ENCODE measurements around the gene GRIA2.
"Not testable (repeated sequence)": the region's sequence is repeated elsewhere in the genome, so short reads cannot be mapped to it uniquely, and the experiment has no call there.

Gene GRIA2

GRCh38 chr4:157220371-157220881, at the start of gene GRIA2:
Gene GRIA2 (plus strand): TSS chr4:157220728. CDS start chr4:157221043, 315 bp downstream.
- peak; percentile 3 for DNase-seq

- DNase-seq = no peak
Observed at GRCh38 chr4:157172011-157172410, 48.5 kb upstream of the GRIA2 start.

GRCh38 chr4:157180268-157180667, 40.3 kb upstream of the GRIA2 start:
- DNase-seq = not testable (repeated sequence)

GRCh38 chr4:157184300-157184699, 36.2 kb upstream of the GRIA2 start:
- DNase-seq = no peak

GRCh38 chr4:157185363-157185762, 35.2 kb upstream of the GRIA2 start:
- DNase-seq = no peak

DNA sequence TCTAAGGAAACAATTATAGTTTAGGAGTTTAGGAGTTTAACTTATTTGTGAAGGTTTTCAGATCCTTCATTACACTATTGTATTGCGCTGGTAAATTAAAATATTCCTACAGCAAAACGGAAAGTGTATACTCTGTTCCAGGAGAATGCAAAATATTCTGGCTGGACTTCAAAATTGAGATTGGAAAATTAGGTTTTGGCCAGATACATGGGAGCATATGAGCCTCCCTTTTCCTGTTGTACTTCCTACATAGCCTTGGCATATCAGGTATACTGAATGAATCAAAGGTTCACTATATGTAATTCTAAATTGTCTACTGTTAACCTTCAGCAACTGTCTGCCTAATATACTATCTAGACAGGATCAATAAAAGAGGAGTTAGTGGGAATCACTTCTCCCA, 25.2 kb upstream of the GRIA2 start:
- DNase-seq = no peak

GRCh38 chr4:157196046-157196445, 24.5 kb upstream of the GRIA2 start:
- DNase-seq = no peak

DNA sequence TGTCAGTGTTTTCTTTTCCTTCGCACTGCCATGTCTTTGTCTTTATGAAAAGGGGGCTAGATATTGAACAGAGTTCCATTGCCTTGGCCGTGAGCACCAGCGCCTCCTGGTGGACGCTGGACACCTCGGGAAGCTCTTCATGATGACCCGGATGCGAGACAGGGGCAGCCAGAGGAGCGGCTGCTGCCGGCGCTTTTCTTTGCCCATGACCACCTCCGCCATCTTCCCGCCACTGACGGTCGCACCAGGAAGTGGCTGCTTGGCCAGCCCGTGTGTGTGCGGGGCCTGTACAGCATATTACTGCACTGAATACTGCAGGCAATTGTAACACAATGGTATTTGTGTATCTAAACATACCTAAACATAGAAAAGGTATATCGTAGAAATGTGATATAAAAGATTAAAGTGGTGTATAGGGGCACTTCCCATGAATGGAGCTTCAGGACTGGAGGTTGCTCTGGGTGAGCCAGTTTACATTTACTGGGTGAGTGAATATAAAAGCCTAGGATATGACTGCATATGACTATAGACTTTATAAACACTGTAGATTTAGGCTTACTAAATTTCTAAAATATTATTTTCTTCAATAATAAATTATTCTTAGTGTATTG, 15.8 kb upstream of the GRIA2 start:
- no peak for DNase-seq

DNA sequence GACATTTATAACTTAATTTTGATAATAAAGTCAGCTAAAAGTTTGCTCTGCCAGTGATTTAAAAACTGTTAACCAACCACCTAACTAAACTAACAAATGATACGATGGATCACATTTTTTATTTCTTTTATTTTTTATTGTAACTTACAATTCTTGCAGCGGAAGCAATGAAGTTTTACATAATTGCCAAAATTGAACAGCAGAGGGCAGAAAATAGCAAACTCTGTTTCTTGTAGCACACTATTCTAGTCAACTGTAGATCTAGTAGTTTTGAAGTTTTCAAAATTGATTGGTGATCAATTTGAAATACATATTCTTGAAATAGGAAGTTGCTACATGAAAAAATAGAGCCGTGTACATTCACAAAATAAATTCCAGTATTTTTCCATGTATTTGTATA, 2.8 kb upstream of the GRIA2 start:
- DNase-seq = no peak

DNA sequence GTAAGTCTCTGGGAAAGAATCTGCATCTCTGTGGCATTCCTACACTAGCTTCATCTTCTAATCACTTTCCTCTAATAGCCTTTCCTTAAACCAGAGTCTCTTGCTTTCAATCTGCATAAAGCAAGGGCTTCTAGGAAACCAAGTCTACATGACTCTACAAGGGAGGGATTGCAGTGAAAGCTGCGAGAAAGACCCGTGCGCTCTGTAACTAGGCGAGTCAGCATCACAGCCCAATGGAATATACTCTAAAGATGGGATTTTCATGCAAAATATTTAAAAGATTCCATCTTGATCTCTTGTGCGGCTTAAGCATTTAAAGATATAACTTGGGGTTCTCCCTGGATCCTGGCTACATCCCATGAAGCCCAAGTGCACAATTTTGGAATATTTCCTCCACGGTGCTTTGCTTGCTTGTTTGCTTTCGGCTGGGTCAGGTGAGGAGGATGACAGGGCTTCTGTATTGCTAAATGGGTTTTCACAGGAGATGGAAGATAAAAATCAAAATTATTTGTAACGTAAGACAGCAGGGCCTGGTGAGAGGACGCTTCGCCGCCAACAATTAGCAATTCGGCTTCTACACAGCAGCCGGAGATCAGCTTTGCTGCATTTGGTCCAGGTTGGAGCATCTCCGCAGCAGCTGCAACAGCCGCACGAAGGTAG, 687 bp upstream of the GRIA2 start:
- DNase-seq = no peak

GRCh38 chr4:157221426-157221894, 932 bp downstream of the GRIA2 start:
- DNase-seq = no peak

GRCh38 chr4:157221895-157222770, 1.6 kb downstream of the GRIA2 start:
- no peak for DNase-seq

DNA sequence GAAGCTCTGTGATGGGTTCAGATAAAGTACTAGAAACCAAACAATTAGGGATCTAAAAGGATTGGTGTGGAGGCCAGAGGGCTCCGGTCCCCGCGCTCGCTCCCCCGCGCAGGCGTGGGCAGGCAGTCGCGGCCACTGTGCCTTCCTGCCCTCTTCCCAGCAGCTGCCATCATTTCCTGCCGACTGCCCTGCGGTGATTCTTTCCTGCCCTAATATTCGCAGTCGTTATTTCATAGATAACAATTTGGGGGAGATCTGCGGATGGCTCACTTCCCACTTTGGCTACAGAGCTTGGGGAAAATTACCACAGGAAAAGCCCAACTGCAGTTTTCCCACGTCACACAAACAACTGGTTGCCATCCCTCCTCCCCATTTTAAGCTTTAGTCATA, 2.2 kb downstream of the GRIA2 start:
- no peak for DNase-seq

GRCh38 chr4:157223456-157223855, 2.9 kb downstream of the GRIA2 start:
- DNase-seq = no peak

GRCh38 chr4:157225096-157225495, 4.6 kb downstream of the GRIA2 start:
- DNase-seq = no peak

GRCh38 chr4:157226035-157226434, 5.5 kb downstream of the GRIA2 start:
- DNase-seq = no peak

- DNase-seq = no peak
Observed at GRCh38 chr4:157226601-157227000, 6.1 kb downstream of the GRIA2 start.

GRCh38 chr4:157231525-157231924, 11.0 kb downstream of the GRIA2 start:
- DNase-seq = no peak

DNA sequence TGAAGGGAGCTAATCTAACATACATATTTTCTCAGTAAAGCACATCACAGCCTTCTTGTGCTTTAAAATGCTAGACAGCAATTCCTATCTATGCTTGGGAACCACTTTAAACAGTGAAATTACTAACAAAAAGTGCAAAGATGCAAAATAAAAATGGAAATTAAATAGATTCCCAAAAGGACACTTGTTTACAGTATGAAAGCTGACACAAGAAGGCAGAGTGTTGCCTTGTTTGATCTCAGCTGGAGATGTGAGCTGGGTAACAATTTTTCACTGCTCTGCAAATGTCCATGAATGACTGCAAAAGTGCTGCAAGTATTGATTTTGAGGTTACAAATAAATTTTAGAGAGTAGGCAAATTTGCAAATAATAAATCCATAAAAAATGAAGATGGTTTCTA, 22.3 kb downstream of the GRIA2 start:
- no peak for DNase-seq

DNA sequence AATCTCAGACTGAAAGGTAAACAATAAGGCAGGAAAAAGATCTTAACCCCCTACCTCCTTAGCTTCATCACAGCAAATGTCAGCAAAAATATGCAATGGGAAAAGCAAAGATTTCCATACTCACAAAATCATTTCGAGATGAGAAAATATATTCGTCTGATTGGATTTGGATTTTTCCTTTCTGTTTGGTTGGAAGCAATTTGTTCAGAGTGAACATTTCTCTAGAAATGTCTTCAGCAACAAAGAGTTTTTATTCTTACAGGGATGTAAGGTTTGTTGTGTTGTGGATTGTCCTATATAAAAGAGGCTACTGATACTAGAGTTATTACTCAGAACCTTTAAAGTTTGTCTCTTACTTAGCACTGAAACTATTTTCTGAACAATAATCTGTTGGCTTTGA, 23.8 kb downstream of the GRIA2 start:
- DNase-seq = no peak

DNA sequence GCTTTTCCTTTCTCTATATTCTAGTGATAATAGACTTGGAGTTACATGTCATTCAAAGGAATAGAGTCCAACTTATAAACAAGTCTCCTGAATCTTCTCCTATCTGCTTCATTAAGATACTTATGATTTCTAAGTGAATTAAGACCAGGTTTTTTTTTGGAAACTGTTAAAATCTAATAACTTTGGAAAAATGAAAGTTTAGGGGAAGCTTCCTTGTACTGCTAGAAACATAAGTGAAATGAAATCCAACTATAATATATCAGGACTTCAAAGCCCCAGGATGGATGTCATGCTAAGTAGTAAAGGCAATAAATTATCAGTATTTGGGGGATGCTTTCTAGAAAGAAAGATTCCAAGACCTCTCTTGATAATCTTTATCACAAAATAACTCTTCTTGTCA, 24.8 kb downstream of the GRIA2 start:
- DNase-seq = no peak

GRCh38 chr4:157246964-157247363, 26.4 kb downstream of the GRIA2 start:
- no peak for DNase-seq

DNA sequence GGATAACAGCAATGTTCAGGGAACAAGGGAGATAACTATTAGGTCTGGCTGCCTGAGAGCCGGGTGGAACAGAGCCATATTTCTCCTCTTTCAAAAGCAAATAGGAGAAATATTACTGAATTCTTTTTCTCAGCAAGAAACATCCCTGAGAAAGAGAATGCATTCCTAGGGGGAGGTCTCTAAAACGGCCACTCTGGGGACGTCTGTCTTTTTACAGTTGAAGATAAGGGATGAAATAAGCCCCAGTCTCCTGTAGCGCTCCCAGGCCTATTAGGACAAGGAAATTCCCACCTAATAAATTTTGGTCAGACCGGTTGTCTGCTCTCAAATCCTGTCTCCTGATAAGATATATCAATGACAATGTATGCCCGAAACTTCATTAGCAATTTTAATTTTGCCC, 37.6 kb downstream of the GRIA2 start:
- DNase-seq = not testable (repeated sequence)

DNA sequence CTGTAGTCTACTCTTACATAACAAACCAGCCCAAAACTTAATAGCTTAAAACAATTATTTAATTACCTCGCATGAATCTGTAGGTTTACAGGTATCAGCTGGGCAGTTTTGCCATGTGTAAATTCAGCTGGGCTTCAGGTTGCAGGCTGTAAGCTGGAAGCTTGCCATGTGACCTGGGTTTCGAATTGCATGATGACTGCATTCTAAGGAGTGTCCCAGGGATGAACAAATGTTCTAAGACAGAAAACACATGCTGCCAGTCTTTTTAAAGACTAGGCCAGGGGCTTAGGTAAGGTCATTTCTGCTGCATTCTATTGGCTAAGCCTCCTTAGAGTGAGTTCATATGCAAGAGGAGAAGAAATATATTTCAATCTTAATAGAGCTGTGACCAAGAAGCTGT, 44.8 kb downstream of the GRIA2 start:
- no peak for DNase-seq
